Left renal cortex interstitium (tissue), 4 donors: ENCODE measurements around the gene FOXB2. TPM values are rescaled to one million over a fixed set of nuclear protein-coding genes. Genes with fewer than 3 reads are reported as not detected.

Source experiments
- DNase-seq, 4 donors: peaks; one replicate each; pipeline ENCODE4 v3.0.0-alpha.2; 2013; ENCODE audit warnings: low read depth in 4 of 4, low spot score in 2 of 4, missing footprints in 1 of 4
- polyA plus RNA-seq, 4 donors: library from polyadenylated mRNA; unstranded; fragments of 120-200 nt; gene quantifications; one replicate each; pipeline ENCODE4 v1.2.1, GENCODE V29; 2013; ENCODE audit not compliant: insufficient read length in 4 of 4

Gene FOXB2
- polyA plus RNA-seq, 4 donors, result not detected

DNA sequence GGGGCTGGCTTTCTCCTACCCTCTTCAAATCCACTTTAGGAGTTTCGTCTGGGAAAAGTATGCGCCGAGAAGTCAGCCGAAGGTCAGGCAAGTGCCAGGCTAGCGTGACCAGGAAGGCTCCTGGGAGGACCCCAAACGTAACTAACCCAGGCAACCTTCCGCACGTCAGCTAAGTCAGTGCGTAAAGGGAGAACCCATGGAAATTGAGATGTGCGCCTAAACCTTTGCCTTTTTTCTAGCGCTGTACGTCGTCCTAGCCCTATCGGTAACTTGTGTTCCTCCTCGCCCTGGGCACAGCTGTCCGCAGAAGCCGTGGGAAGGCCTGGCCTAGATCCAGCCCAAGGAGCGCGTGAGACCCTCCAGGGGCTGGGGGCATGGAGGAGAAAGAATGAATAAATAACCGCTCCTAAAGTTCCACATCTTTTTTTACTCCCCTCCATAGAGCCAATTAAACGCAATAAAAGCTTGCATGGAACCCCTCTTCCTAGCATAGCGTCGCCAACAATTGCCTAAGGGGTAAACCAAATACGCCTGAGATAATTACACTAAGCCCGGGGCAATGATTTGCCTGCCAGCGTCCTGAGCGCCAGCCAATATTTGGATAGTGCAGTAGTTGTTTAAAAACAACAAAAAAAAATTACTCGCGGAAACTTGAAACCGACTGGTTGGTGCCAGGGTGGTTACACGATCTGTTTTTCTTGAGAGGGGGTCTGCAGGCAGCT lies 4.0 kb upstream of the FOXB2 start:
- DNase-seq, result no peak

DNA sequence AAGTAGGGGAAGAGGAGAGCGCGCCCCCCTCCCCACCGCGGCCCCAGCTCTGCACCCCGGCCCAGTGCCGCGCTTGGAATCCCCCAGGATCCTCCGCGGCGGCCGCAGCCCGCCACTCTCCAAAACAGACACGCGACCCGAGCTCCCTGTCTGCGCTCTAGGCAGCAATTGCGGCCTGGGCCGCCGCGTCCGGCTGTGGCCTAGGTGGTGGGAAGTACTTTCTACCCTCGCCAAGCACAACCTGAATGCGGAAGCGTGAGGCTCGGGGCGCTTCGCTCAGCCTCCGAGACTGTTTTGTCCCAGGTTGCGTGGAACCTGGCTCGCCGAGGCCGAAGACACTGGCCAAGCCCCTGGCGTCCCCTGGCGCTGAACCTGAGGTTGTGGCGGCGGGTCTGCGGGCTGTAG lies 3.3 kb upstream of the FOXB2 start:
- no peak for DNase-seq

DNA sequence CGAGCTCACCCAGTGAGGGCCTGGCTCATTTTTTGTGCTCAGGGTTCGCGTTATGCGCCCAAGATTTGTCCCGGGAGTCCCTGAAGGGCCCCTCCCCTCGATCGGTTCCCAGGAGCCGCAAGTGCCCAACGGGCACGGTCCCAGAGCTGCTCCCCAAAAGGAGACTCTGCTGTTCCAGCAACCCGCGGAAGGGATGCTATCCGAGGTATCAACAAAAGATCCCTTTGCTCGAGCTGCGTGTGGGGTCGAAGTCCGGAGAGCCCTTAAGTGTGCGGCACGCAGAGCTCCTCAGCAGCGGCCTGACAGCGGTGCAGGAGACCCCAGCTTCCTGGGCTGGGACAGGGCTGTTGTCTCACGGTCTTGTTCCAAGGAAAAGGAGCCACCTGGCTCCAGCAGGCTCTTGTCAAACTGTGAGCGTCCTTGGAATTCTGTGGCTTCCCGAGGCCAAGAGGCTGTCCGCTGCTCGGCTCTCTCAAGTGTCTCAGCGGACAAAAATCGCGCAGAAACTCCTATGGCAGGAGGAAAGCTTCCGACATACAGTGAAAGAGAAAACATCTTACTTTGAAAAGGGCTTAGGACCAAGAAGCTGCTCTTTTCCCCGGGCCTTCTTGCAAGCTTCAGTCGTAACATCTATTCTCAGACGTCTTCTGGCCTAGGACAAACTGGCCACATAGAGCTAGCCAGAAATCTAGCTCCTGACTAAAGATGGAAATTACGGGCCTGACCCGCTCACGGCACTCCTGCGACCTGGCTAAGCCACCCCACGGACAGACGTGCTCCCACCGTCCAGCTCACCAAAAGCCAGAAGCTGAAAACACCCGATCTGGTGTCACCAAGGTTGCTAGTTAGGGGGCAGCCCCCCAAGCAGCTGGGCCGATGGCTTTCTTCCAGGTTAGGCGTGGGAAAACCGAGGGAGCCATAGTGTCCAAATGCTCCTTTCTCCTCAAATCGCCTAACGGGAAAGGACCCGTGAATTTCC lies 2.6 kb upstream of the FOXB2 start:
- no peak for DNase-seq

DNA sequence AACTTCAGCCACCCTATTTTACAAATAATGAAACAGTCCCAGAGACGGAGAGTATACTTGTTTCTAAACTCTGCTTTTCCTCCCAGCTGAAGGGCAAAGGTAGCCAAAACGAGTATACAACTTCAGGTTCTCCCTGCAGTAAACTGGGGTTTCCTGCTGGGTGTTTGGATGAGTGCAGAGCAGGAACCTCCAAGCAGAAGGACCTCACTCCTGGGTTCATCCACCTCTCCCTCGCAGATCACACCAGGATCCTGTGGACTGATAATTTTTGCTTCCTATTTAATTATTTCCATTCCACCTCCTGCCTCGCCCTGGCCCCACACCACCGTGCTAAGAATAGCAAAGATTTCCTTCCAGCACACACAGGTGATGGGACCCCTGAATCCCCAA lies 2.0 kb upstream of the FOXB2 start:
- DNase-seq, result no peak

DNA sequence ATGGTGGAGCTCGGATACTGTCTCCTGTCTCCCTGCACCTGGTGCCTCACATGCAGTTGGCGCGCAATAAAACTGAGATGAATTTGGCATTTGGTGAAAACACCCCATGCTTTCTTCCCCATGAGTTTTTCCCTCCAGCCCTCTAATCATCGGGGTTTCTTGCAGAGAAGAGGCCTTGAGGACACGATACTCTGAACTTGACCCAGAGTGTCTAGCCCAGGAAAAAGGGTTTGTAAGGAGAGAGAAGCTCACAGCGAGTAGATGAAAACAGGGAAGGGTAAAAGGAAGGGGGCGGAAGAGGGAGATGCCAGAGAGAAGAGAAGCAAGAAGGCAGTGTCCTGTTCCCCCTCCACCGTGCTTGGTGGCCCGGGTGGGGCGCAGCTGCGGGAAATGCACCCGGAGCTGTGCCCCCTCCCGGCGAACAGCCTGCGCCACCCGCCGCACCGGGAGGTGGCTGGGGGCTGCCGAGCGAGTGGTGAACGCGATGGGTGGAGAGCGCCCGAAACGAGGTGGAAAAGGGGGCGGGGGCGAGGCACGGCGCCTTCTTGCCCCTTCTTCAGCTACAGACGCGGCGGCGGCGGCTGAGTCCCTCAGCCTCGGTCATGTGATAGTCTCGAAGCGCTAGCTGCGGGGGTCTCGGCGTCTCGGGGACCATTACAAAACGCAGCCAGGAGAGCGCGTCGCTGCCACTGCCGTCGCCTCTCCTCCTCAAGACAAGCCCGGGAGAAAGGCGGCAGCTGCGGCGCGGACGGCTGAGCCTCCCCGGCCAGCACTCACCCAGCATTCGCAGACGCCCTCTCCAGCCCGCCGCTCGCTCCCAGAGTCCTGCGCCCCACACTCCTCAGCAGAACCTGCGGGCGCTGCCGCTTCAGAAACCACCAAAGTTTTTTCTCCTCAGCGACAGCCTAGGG lies 1.1 kb upstream of the FOXB2 start:
- no peak for DNase-seq

DNA sequence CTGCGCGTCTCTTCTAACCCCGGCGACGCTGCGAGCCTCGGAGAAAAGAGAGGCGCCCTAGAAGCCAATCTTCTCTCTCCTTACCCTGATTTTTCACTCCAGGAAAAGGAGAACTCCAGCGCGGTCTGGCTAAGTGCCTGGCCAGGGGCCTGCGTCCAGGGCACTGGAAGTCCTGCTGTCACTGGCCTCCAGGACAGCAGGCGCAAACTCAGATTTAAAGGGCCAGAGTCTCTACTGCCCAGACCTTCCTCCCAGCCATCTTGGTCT lies 553 bp upstream of the FOXB2 start:
- no peak for DNase-seq

DNA sequence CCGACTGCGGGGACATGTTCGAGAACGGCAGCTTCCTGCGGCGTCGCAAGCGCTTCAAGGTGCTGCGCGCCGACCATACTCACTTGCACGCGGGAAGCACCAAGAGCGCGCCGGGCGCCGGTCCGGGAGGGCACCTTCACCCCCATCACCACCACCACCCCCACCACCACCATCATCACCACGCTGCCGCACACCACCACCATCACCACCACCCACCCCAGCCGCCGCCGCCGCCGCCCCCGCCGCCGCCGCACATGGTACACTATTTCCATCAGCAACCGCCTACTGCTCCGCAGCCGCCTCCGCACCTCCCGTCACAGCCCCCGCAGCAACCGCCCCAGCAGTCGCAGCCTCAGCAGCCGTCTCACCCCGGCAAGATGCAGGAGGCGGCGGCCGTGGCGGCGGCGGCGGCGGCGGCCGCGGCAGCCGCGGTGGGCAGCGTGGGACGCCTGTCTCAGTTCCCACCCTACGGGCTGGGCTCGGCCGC lies 514 bp downstream of the FOXB2 start:
- DNase-seq, result no peak

DNA sequence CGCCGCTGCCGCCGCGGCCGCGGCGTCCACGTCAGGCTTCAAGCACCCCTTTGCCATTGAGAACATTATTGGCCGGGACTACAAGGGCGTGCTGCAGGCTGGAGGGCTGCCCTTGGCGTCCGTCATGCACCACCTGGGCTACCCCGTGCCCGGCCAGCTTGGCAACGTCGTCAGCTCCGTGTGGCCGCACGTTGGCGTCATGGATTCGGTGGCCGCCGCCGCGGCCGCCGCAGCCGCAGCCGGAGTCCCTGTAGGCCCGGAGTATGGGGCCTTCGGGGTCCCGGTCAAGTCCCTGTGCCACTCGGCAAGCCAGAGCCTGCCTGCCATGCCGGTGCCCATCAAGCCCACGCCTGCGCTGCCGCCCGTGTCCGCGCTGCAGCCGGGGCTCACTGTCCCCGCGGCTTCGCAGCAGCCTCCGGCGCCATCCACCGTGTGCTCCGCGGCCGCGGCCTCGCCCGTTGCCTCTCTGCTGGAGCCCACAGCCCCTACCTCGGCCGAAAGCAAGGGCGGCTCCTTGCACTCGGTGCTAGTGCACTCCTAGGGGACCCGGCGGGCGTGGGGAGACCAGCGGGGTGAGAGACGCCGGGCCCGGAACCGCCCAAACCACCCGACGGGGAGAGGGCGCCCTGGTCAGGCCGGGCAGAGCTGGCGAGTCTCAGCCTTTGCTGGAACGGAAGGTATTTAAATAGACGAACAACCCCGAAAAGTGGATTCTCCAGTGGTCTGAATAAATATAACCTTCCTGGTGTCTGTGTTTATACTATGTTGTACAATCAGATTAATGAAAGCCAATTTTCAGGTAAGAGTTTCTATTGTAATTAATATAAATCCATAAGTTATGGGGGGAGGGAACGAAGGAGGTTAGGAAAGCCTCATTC lies 1.2 kb downstream of the FOXB2 start:
- no peak for DNase-seq

DNA sequence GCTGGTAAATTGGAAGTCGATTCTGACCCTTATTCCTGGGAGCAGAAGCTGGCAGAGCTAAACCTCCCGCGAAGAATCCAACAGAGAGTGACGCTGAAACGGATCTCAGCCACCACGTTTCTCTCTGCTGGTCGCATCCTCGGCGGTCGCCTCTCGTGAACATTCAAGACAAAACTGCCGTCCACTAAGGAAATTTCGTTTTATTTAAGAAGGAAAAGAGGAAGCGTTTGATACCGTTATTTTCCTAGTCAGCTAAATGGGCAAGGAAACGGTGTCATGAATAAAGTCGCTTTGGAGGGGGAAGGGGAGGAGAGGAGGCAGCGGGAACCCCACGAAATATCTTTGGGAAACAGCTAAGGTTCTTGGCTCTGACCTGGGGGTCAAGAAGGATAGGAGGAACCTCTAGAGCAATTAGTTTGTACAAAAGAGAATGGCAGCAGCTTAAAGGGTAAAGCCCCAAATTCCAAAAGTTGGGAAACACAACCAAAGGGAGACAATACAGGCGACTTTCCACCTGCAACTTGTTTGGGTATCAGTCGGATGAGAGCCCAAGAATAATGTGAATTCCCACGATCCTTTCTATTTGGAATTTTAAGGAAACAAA lies 1.9 kb downstream of the FOXB2 start:
- DNase-seq, result no peak

DNA sequence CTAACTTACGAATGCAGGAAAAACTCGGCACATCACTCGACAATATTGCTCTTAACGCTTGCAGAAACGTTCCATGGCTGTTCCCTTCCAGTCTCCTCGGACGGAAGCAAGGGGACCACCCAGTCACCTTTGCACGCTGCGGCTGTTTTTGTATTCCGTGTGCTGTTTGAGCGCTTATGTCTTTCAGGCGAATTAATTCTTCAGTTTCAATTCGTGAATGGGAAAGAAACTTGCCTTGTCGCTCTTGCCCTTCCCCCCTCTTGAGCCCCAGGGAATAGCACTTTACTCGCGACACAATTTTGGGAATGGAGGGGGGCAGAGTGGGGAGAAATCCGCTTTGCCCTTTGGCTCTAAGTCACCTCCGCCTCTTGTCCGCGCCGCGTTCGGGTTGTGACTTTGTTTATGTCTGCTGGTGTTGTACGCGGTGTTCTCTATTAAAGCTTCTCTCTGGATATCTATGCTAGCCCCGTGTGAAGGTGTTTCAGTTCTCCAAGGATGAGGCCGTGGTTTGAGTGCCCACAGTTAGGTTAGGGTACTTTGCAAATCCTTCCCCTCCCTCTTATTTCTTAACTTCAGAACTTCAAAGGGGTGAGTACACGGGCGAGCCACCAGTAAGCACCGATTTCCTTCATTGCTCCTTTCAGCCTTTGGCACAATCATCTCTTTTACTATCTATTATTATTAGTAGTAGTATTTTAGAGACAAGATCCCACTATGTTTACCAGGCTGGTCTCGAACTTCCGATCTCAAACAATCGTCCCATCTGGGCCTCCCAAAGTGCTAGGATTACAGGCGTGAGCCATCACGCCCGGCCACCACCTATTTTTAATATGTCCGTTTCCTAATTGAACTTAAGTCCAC lies 2.7 kb downstream of the FOXB2 start:
- DNase-seq, result no peak

DNA sequence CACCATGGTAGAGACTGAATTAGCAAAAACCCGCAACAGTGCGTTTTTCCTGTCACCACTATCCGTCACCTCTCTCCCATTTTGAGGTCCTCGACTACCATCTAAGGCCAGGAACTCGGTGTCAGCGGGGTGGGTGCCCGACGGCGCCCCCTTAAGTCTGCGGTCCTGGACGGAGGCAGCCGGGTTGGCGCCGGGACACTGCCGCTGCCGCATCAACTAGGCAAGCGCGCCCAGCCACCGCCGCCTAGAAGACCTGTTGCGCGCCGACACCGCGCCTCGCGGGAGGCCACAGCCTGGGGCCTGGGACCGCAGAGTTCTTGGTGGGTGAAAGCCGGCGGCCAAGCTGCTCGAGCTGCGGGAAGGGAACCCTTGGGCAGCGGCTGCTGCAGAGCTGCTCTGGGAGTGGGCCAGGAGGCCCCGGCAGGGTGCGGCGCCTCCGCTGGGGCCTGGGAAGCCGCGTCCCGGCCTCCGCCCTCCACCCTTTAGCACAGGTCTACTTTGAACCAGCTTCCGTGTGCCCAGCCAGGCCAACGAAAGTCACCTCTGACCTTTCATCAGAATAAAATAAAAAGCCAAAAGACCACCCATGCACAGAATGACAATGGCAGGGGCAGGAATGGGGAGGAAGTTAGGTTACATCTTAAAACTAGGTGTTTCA lies 3.5 kb downstream of the FOXB2 start:
- no peak for DNase-seq

DNA sequence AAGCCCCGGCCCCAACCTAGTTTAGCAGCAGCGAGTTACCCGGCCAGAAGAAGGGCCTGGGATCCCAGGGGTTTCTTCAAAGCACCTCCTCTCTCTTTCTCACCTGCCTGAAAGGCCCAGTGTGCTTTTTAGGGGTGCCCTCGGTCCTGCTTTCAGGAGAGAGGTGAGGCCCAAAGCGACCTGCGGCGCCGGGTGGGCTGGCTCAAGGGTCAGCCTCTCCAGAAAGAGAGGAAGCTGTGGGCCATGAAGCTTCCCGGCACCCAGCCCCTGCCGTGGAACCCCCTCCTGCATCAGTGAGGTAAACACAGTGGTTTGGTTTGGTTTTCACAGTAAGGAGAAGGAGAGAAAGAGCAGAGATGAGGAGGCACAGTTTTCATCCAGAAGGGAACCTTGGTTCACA lies 4.3 kb downstream of the FOXB2 start:
- DNase-seq, result no peak

DNA sequence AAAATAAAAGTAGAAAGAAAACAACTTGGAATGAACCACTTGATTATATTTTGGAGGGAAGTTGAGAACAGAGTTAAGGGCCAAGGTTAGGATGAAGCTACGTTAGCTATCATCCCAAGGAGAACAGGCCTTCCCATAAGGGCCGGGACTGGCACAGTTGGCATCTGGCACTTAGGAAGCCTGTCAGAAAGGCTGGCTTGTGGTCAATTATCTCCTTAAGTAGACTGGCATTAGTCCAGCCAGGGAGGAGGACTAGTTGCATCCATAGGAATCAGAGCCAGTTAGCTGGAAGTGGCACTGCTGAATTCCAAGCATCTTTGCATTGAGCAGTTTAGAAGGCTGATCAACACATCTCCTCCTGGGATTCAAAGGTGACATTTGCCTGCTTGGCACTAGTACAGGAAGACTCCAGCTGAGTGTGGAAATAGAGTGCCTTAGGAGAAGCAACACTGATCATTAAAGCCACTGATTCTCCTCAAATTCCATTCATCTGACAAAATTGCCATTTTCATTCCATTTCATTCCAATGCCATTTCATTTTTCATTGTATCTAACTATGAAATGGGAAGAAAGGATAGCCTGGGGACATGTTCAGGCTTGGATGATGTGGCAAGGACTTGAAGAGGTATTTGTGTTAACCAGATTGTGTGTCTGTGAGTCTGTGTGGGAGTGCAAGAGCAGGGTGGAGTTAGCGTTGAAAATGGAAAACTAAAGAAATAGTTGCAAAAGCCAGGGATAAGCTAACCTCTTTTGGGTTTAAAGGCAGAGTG lies 5.5 kb downstream of the FOXB2 start:
- no peak for DNase-seq

DNA sequence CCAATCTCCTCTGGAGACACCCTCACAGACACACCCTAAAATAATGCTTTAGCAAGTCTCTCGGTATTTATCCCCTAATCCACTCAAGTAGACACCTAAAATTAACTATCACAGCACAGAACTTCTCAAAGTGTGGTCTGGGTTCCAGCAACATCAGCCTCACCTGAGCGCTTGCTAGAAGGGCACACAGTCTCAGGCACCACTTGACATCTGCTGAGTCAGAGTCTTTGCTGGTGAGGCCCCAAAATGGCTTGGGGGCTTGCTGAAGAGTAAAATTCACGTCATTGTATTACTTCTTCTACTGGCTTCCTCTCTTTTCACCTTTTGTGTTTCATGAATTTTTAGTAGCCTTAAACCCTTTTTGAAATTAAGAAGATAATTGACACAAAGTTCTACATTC lies 9.0 kb downstream of the FOXB2 start:
- DNase-seq, result no peak

DNA sequence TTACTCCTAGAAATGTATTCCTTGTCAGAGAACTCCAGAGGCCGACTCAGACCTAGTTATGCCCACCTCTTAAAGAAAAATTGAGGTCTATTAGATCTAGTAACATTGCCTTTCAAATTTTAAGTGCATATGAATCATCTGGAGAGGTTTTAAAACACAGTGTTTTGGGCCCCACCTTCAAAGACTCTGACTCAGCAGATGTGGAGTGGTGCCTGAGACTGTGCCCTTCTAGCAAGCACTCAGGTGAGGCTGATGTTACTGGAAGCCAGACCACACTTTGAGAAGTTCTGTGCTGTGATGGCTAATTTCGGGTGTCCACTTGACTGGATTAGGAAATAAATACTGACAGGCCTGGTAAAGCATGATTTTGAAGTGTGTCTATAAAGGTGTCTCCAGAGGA lies 10.6 kb downstream of the FOXB2 start:
- DNase-seq, result no peak

DNA sequence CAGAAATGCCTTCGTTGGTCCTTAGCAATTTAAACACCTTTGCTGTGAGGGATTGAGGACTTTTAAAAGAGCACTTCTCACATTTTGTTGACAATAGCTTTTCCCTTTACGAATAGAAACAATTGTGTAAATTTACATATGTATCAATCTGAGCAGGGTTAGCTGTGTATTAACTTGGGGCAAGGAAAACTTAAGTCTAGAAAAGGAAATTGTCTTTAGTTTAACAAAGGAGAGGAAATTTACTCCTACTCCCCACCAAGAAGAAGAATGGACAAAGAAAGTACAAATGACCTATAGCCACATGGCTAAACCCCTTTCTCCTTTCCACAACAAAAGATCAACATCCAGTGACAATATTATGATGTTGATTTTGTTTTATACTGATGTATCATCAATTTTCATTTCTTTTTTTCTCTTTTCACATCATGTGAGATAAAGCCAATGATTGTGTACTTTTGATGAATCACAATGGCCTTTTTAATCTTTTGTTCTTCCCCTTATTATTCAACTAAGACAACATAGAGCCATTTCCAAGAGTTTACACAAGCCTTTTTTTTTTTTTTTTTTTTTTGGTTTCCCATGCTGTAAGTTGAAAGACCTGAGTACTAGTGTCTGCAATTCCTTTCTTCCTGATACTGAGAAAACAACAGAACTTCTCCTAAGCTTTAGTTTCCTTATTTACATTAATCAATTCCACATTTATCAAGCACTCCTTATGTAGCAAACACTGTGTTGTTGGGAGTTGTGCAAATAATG lies 19.0 kb downstream of the FOXB2 start:
- DNase-seq, result no peak

DNA sequence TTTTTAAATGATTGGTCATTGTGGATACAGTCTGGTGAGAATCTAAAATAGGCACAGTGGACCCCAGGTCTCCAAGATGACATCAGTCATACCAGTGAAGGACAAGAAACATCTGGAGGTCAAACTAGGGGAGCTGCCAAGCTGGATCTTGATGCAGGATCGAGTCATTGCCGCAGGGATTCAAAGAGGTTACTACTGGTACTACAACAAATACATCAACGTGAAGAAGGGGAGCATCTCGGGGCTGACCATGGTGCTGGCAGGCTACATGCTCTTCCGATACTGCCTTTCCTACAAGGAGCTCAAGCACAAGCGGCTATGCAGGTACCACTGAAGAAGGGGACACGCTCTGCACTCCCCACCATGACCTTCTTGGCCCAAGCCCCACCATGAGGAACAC lies 20.9 kb downstream of the FOXB2 start:
- DNase-seq, result no peak
